Lower leg skin (tissue), 4 donors: ENCODE data around the gene GTF2IRD1. TPM values are rescaled to one million over a fixed set of nuclear protein-coding genes. Genes with fewer than 3 reads are reported as not detected.

Experiments
- DNase-seq, 2 donors: peaks; one replicate each; pipeline ENCODE4 v3.0.0-alpha.2; 2019; ENCODE audit warnings: low spot score in 2 of 2
- H3K4me3 ChIP-seq: fragments of 200-600 bp; sonication (generic); 2 replicates; pipeline ENCODE4 v1.5.1; 2017; ENCODE audit warnings: mild to moderate bottlenecking, low read depth; ENCODE audit not compliant: poor library complexity, severe bottlenecking
- CTCF ChIP-seq, 3 donors: fragments of 450-650 bp; IDR thresholded peaks; one replicate each; pipeline ENCODE4 v1.5.1; 2016; ENCODE audit warnings: antibody characterized with exemption in 3 of 3, mild to moderate bottlenecking in 3 of 3, moderate library complexity in 2 of 3
- POLR2A ChIP-seq, 2 donors: fragments of 450-650 bp; IDR thresholded peaks; one replicate each; pipeline ENCODE4 v1.6.1; 2016 to 2017; ENCODE audit warnings: antibody characterized with exemption in 2 of 2, mild to moderate bottlenecking in 1 of 2, moderate library complexity in 1 of 2
- WGBS, 2 donors: methylation state at CpG; one replicate each; pipeline ENCODE4 v1.1.5; 2018; 5-methylcytosine and 5-hydroxymethylcytosine counted together
- intact Hi-C: fragments of 100-400 bp; cut with DNase I; formaldehyde crosslinking; loops from one replicate; pipeline ENCODE4 v1.15.0; 2023; ENCODE audit warnings: low total_unique reads
- total RNA-seq, 4 donors: library from RNA; depleted of rRNA; stranded (reverse); fragments of >200 nt; gene quantifications; one replicate each; pipeline ENCODE4 v1.1.0, GENCODE V29; 2016

The GTF2IRD1 gene
- total RNA-seq, 4 donors from 2014 or later, result 28.5 to 49.9 (median 43.2) TPM

- intact Hi-C loops, result no loop called here
- DNase-seq, result no peak
- WGBS, 2 donors, result 66 to 70% methylated on average over 10 to 12 of the region's 12 CpGs
- TF ChIP-seq CTCF (IDR thresholded peaks at IDR 0.05) (no peak), POLR2A (IDR thresholded peaks at IDR 0.05) (no peak)
- no peak overlapping the region for H3K4me3 ChIP-seq
Observed at GRCh38 chr7:74581916-74582440, 128.3 kb downstream of the GTF2IRD1 start.

- intact Hi-C loops, result no loop called here
- 71 to 83% methylated on average over 2 of the region's 2 CpGs for WGBS, 2 donors
Observed at GRCh38 chr7:74582447-74583039, 128.8 kb downstream of the GTF2IRD1 start.

GRCh38 chr7:74583630-74584029 is 129.9 kb downstream of the GTF2IRD1 start:
- no peak for DNase-seq
- intact Hi-C loops, result no loop called here
- TF ChIP-seq CTCF (IDR thresholded peaks at IDR 0.05) (no peak), POLR2A (IDR thresholded peaks at IDR 0.05) (no peak)
- 63 to 74% methylated on average over 7 to 8 of the region's 8 CpGs for WGBS, 2 donors
- no peak overlapping the region for H3K4me3 ChIP-seq

More at GRCh38 chr7:74582447-74583039, 128.8 kb downstream of the GTF2IRD1 start:
- no peak for DNase-seq
- TF ChIP-seq POLR2A (IDR thresholded peaks at IDR 0.05) (no peak), CTCF (IDR thresholded peaks at IDR 0.05) (no peak)
- no peak overlapping the region for H3K4me3 ChIP-seq

- intact Hi-C loops, result no loop called here
- TF ChIP-seq CTCF (IDR thresholded peaks at IDR 0.05), result no peak
- no peak for TF ChIP-seq POLR2A (IDR thresholded peaks at IDR 0.05)
- DNase-seq, result no peak
- H3K4me3 ChIP-seq, result no peak overlapping the region
- WGBS, 2 donors, result 94 to 95% methylated on average over 17 of the region's 17 CpGs
Observed at GRCh38 chr7:74584160-74584954, 130.7 kb downstream of the GTF2IRD1 start.

GRCh38 chr7:74585844-74586243 is 132.1 kb downstream of the GTF2IRD1 start:
- intact Hi-C loops, result no loop called here
- DNase-seq, result no peak
- TF ChIP-seq POLR2A (IDR thresholded peaks at IDR 0.05) (no peak), CTCF (IDR thresholded peaks at IDR 0.05) (no peak)
- H3K4me3 ChIP-seq, result no peak overlapping the region
